SHP77 (cell line): Measurements from ENCODE around the gene MCRIP1.
A peak's percentile ranks its signal among the peaks of the same experiment; 100 is the strongest.

Experiments used
- DNase-seq, 2 experiments: peaks; one replicate each; lab custom pipeline; 2025; lab: John Stamatoyannopoulos, UW

The MCRIP1 gene

DNA sequence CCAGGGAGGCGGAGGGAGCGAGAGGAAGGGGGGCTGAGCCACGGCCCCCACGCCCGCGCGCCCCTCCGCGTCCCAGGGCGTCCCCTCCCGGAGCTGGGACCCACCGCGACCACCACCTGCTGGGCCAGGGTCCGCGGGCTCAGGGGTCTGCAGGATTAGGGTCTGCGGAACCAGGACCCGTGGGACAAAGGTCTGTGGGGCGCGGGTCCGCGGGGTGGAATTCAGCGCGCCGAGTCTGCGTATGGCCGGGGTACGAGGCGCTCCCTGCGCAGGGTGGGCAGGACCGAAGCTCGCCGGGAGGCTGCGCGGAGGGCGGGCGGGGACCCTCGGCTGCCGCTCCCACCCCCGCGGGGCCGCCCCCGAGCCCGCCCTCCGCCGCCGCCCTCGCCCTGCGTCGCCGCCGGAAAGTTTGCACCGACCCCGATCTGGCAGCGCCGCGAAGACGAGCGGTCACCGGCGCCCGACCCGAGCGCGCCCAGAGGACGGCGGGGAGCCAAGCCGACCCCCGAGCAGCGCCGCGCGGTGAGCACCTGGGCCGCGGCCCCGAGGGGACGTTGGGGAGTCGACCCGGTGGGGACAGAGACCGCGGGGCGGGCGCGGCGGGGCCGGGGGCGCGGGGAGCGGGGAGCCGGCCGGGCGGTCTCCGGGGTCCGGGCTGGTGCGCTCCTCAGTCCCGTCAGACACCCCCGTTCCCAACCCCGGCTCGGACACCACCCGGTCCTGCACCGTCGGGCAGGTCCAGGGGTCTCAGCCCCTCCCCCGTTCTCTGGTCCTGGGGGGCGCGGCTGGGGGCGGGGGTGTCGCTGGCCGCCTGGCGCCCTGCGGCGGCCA lies 29.1 kb downstream of the MCRIP1 start, which contains the start of gene GCGR:
Gene GCGR, plus strand, starts transcription at position 423 of the 831 bp plus-strand sequence. CDS start 4,869 bp downstream, outside the sequence.
- no peak for DNase-seq

DNA sequence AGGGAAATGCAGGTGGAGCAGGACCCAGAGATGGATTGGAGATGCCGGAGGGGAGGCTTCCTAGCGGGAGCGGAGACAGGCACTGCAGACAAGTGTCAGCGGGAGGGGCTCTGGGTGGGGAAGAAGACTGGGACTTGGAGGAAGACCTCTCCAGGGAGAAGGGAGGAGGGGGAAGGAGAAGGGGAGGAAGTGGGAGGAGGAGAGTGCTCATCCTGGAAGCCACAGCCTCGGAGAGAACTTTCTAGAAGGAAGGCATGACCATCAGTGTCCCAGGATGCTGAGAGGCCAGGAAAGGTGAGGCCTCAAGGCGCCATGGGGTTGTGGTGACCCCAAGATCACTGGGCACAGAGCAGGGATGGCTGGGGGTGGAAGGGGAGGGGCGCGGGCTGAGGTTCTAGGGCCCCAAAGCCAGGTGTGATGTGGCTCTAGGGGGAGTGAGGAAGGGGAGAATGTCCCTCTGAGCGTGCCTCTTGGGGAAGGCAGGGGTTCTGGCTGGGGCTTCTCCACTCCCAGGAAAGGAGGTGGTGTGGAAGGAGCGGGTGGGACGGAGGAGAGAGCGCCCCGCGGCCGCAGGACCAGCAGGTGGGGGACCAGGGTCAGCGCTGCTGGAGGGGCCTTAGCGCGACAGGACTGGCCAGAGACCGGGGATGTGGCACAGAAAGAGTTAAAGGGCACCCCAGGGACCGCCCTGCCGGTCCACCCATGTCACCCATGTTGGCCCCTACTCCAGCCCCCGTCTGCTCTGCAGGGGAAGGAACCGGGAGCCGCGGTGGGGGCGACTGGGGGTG lies 30.0 kb downstream of the MCRIP1 start:
- DNase-seq, result no peak

DNA sequence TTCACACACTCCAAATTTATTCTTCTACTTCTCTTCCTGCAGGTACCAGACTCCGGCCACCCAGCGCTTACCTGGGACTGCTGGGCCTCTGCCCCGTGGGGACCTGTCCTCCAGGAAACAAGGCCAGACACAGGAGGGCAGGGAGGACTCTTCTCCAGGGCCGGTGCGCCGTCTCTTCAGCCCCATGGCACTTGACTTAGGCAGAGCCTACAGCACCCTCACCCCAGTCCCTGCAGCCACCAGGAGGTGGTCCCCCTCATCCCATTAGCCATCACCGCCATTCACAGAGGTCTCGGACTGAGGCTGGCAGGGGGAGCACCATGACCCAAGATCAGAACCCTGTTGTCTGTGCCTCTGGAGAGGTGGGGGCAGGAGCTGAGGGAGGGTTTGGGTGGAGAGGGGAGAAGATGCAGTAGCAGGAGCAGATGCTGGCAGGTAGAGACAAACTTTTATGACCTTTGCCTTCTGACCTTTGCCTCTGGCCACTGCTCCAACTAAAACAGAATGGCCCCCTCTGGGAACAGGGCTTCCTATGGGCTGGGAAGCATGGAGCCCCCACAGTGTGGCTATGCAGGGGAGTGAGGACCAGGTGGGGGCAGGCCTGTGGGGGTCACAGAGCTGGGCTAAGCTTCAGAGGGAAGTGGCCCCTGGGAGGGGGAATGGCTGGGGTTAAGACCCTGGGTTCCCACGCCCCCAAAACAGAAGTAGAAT lies 30.9 kb downstream of the MCRIP1 start:
- no peak for DNase-seq

GRCh38 chr17:81801327-81801726 lies 31.8 kb downstream of the MCRIP1 start:
- DNase-seq, result no peak

DNA sequence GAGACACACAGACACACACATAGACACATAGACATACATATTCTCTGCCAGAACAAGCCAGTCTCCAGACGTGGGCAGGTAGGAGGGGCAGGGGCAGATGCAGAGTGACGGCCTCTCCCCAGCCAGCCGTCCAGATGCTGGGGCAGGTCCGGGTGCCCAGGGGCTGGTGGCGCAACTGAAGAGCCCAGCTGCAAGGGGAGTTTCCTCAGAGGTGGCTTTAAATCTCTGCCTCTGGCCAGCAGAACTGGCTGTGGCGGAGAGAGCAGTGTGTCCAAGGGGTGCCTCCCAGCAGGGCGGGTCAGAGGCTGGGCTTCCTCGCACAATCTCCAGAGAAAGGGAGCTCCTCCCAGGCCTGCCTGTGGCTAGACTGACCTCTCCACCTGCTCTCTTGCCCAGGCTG lies 38.6 kb downstream of the MCRIP1 start:
- DNase-seq, result peak in 1 of 2 experiments; percentile 27

DNA sequence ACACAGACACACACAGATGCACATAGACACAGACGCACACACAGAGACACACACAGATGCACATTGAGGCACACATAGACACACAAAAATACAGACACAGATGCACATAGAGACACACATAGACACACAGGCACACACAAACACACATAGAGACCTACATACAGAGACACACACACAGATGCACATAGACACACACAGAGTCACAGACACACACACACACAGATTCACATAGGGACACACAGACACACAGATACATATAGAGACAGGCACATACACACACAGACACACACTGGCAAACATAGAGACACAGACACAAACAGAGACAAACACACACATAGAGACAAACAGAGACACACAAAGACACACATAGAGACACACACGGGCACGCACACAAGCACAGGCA lies 39.0 kb downstream of the MCRIP1 start:
- no peak for DNase-seq

DNA sequence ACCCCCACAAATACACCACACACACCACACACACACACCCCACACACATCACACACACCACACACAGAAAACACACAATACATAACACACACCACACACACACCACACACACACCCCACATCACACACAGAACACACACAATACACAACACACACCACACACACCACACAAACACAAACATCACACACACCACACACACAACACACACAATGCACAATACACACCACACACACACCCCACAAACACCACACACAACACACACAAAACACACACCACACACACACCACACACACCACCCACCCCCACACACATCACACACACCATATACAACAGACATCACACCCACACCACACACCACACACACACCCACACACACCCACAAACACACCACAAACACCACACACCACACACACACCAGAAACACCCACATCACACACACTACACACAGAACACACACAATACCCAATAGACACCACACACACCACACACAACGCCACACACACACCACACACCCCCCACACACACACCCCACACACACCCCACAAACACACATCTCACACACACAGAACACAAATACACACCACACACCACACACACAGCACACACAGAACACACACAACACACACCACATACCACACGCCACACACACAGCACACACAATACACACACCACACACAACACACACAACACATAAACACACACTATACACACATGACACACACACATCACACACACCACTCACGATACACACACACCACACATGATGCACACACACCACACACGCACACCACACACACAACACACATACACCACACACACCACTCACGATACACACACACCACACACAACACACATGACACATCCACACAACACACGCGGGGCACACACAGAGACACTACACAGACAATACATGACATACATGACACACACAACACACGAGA lies 40.1 kb downstream of the MCRIP1 start:
- no peak for DNase-seq
